Measurements from ENCODE around the gene NCKAP1. TPM values are rescaled to one million over a fixed set of nuclear protein-coding genes. Genes with fewer than 3 reads are reported as not detected.

NCKAP1 gene
- total RNA-seq, 1 experiment from 2014 or later: 76.2 TPM

GRCh38 chr2:182864949-182865570, 173.2 kb downstream of the NCKAP1 start:
- Histone ChIP-seq H3K9me3 (ENCODE audit: low read length) (no peaks in the 10 kb centered on the region), H3F3A (ENCODE audit: low read length, unreplicated experiment) (no peaks in the 10 kb centered on the region), H3K27me3 (ENCODE audit: low read length) (peaks cover 27% of the 10 kb centered on the region), H3K27ac (ENCODE audit: low read length) (no peak overlapping the region), H2AFZ (ENCODE audit: low read length) (no peak overlapping the region), H3K4me2 (ENCODE audit: low read length) (no peak overlapping the region), H3K79me2 (ENCODE audit: low read length) (no peaks in the 10 kb centered on the region), H4K20me1 (ENCODE audit: low read length) (no peaks in the 10 kb centered on the region), H3K4me1 (ENCODE audit: insufficient read depth, low read length) (no peaks in the 10 kb centered on the region), H3K4me3 (ENCODE audit: low read length) (no peak overlapping the region), H3K9me2 (replicated peaks; ENCODE audit: low read length) (no peaks in the 10 kb centered on the region), H3K36me3 (ENCODE audit: low read depth, low read length) (no peaks in the 10 kb centered on the region), H3K9ac (ENCODE audit: low read length) (no peak overlapping the region)
- intact Hi-C loops (cut with micrococcal nuclease): no loop called here
- no peak for TF ChIP-seq EZH2 (IDR thresholded peaks at IDR 0.05; ENCODE audit: low read length, unreplicated experiment)
- DNase-seq: no peak
- POLR2A ChIA-PET (ENCODE audit: unreplicated experiment): no interaction called here
- BruUV-seq (replicated peaks): no TSS peak
- CTCF ChIA-PET: no interaction called here
- no peak for ATAC-seq

- no peak overlapping the region for H3K4me2 ChIP-seq (ENCODE audit: low read length)
- H4K20me1 ChIP-seq (ENCODE audit: low read length): no peaks in the 10 kb centered on the region
- ATAC-seq (no peak), DNase-seq (no peak)
- H3K9me2 ChIP-seq (replicated peaks; ENCODE audit: low read length): no peaks in the 10 kb centered on the region
- no TSS peak for BruUV-seq (replicated peaks)
- peaks cover 27% of the 10 kb centered on the region for H3K27me3 ChIP-seq (ENCODE audit: low read length)
- H3K27ac ChIP-seq (ENCODE audit: low read length): no peak overlapping the region
- no peak overlapping the region for H3K9ac ChIP-seq (ENCODE audit: low read length)
- POLR2A ChIA-PET (ENCODE audit: unreplicated experiment): no interaction called here
- intact Hi-C loops (cut with micrococcal nuclease): no loop called here
- CTCF ChIA-PET: no interaction called here
- no peaks in the 10 kb centered on the region for H3K79me2 ChIP-seq (ENCODE audit: low read length)
- no peaks in the 10 kb centered on the region for H3K4me1 ChIP-seq (ENCODE audit: insufficient read depth, low read length)
- no peaks in the 10 kb centered on the region for H3F3A ChIP-seq (ENCODE audit: low read length, unreplicated experiment)
- no peaks in the 10 kb centered on the region for H3K9me3 ChIP-seq (ENCODE audit: low read length)
- H2AFZ ChIP-seq (ENCODE audit: low read length): no peak overlapping the region
- TF ChIP-seq EZH2 (IDR thresholded peaks at IDR 0.05; ENCODE audit: low read length, unreplicated experiment): no peak
- TF ChIP-seq CTCF (conservative IDR thresholded peaks at IDR 0.05; ENCODE audit: low read depth, low read length): no peak
- no peak for TF ChIP-seq EZH2phosphoT487 (IDR thresholded peaks at IDR 0.05; ENCODE audit: borderline replicate concordance, low read length)
- no peaks in the 10 kb centered on the region for H3K36me3 ChIP-seq (ENCODE audit: low read depth, low read length)
- H3K4me3 ChIP-seq (ENCODE audit: low read length): no peak overlapping the region
These were observed 174.6 kb downstream of the NCKAP1 start for GRCh38 chr2:182863642-182864041.

GRCh38 chr2:182862091-182862490, 176.2 kb downstream of the NCKAP1 start:
- Histone ChIP-seq H3K79me2 (ENCODE audit: low read length) (no peaks in the 10 kb centered on the region), H3K27ac (ENCODE audit: low read length) (no peak overlapping the region), H4K20me1 (ENCODE audit: low read length) (no peaks in the 10 kb centered on the region), H3K4me2 (ENCODE audit: low read length) (no peak overlapping the region), H3K4me3 (ENCODE audit: low read length) (no peak overlapping the region), H3K9me3 (ENCODE audit: low read length) (no peaks in the 10 kb centered on the region), H3K4me1 (ENCODE audit: insufficient read depth, low read length) (no peaks in the 10 kb centered on the region), H2AFZ (ENCODE audit: low read length) (no peak overlapping the region), H3K9me2 (replicated peaks; ENCODE audit: low read length) (no peaks in the 10 kb centered on the region), H3K27me3 (ENCODE audit: low read length) (peaks cover 21% of the 10 kb centered on the region), H3K36me3 (ENCODE audit: low read depth, low read length) (no peaks in the 10 kb centered on the region), H3F3A (ENCODE audit: low read length, unreplicated experiment) (no peaks in the 10 kb centered on the region), H3K9ac (ENCODE audit: low read length) (no peak overlapping the region)
- POLR2A ChIA-PET (ENCODE audit: unreplicated experiment): no interaction called here
- TF ChIP-seq EZH2 (IDR thresholded peaks at IDR 0.05; ENCODE audit: low read length, unreplicated experiment) (no peak), CTCF (conservative IDR thresholded peaks at IDR 0.05; ENCODE audit: low read depth, low read length) (no peak), EZH2phosphoT487 (IDR thresholded peaks at IDR 0.05; ENCODE audit: borderline replicate concordance, low read length) (no peak)
- intact Hi-C loops (cut with micrococcal nuclease): no loop called here
- CTCF ChIA-PET: interaction anchor here (0.6 kb wide), 1 partner anchor 53 kb away, joined by 4 read pairs; no protein-coding TSS in a partner anchor
- no TSS peak for BruUV-seq (replicated peaks)
- no peak for DNase-seq
- no peak for ATAC-seq
